Renal pelvis (tissue), 4 donors: ENCODE data around the gene MANEAL. TPM values are rescaled to one million over a fixed set of nuclear protein-coding genes. Genes with fewer than 3 reads are reported as not detected.

Experiments used
- DNase-seq: peaks from one replicate; pipeline ENCODE4 v3.0.0-alpha.2; 2013
- polyA plus RNA-seq, 3 donors: library from polyadenylated mRNA; unstranded; fragments of 120-200 nt; gene quantifications; one replicate each; pipeline ENCODE4 v1.2.1, GENCODE V29; 2013; ENCODE audit not compliant: insufficient read length in 3 of 3

Gene MANEAL
- polyA plus RNA-seq, 3 donors, result 4.0 to 4.9 (median 4.4) TPM

- DNase-seq, result no peak
These were observed 29.5 kb downstream of the MANEAL start for GRCh38 chr1:37822906-37823815.

- no peak for DNase-seq
These were observed 30.4 kb downstream of the MANEAL start for GRCh38 chr1:37824001-37824400.

- no peak for DNase-seq
These were observed 31.9 kb downstream of the MANEAL start for GRCh38 chr1:37825506-37825905.

- DNase-seq, result no peak
These were observed 34.9 kb downstream of the MANEAL start for GRCh38 chr1:37828410-37829074.

GRCh38 chr1:37831109-37831508 lies 37.5 kb downstream of the MANEAL start:
- no peak for DNase-seq

- DNase-seq, result no peak
These were observed 38.2 kb downstream of the MANEAL start for GRCh38 chr1:37831809-37832208.

GRCh38 chr1:37836788-37837187 lies 43.1 kb downstream of the MANEAL start:
- DNase-seq, result no peak

GRCh38 chr1:37839676-37840075 lies 46.0 kb downstream of the MANEAL start:
- DNase-seq, result no peak

GRCh38 chr1:37840711-37841110 lies 47.1 kb downstream of the MANEAL start:
- no peak for DNase-seq

- DNase-seq, result no peak
These were observed 48.0 kb downstream of the MANEAL start for GRCh38 chr1:37841652-37842051.

- no peak for DNase-seq
These were observed 50.9 kb downstream of the MANEAL start for GRCh38 chr1:37844536-37844935.

GRCh38 chr1:37845049-37845646 lies 51.5 kb downstream of the MANEAL start:
- no peak for DNase-seq

- DNase-seq, result no peak
These were observed 52.1 kb downstream of the MANEAL start for GRCh38 chr1:37845786-37846185.

- no peak for DNase-seq
These were observed 53.1 kb downstream of the MANEAL start for GRCh38 chr1:37846647-37847339.

- no peak for DNase-seq
These were observed 55.8 kb downstream of the MANEAL start for GRCh38 chr1:37849480-37849879.

GRCh38 chr1:37850352-37850955 lies 56.8 kb downstream of the MANEAL start:
- DNase-seq, result no peak

Other genes starting within 250 kb of the MANEAL start
- gene SNIP1, start 239.6 kb upstream of the MANEAL start, polyA plus RNA-seq, result 10 to 100 TPM; 13.5 to 15.9 (median 15.5) TPM
- 10 to 100 TPM; 73.1 to 85.2 (median 80.4) TPM for gene DNALI1, start 236.9 kb upstream of the MANEAL start, polyA plus RNA-seq
- gene GNL2, start 197.9 kb upstream of the MANEAL start, polyA plus RNA-seq, result 10 to 100 TPM; 65.3 to 82.5 (median 74.4) TPM
- gene RSPO1, start 159.0 kb upstream of the MANEAL start, polyA plus RNA-seq, result 1 to 10 TPM; 6.3 to 8.3 (median 7.9) TPM
- gene CDCA8, start 101.3 kb upstream of the MANEAL start, polyA plus RNA-seq, result 10 to 100 TPM; 16.0 to 21.4 (median 19.2) TPM
- under 1 TPM; 0.12 to 0.24 (median 0.13) TPM for gene EPHA10, start 28.7 kb upstream of the MANEAL start, polyA plus RNA-seq
- 10 to 100 TPM; 29.5 to 37.1 (median 36.7) TPM for gene C1orf122, start 13.9 kb downstream of the MANEAL start, polyA plus RNA-seq
- gene YRDC, start 14.4 kb downstream of the MANEAL start, polyA plus RNA-seq, result 10 to 100 TPM; 11.5 to 14.0 (median 12.2) TPM
- 1 to 10 TPM; 7.0 to 8.9 (median 8.4) TPM for gene MTF1, start 65.7 kb downstream of the MANEAL start, polyA plus RNA-seq
- gene INPP5B, start 153.2 kb downstream of the MANEAL start, polyA plus RNA-seq, result 10 to 100 TPM; 18.8 to 28.4 (median 20.6) TPM
- 100 to 1,000 TPM in 2 of 3 donors, 10 to 100 TPM in 1; 94.5 to 106 (median 102) TPM for gene SF3A3, start 196.2 kb downstream of the MANEAL start, polyA plus RNA-seq
- gene FHL3, start 211.7 kb downstream of the MANEAL start, polyA plus RNA-seq, result 10 to 100 TPM; 16.9 to 22.7 (median 19.6) TPM
- 10 to 100 TPM; 35.6 to 39.4 (median 36.6) TPM for gene UTP11, start 218.9 kb downstream of the MANEAL start, polyA plus RNA-seq